ENCODE measurements around the gene FAM222B. TPM values are rescaled to one million over a fixed set of nuclear protein-coding genes. Genes with fewer than 3 reads are reported as not detected.

FAM222B gene
- total and polyA plus RNA-seq, 9 of the 15 experiments (the other 6 are each of a cell fraction or from before 2014, with no cell fraction given): 4.0 to 34.6 (median 7.5) TPM

DNA sequence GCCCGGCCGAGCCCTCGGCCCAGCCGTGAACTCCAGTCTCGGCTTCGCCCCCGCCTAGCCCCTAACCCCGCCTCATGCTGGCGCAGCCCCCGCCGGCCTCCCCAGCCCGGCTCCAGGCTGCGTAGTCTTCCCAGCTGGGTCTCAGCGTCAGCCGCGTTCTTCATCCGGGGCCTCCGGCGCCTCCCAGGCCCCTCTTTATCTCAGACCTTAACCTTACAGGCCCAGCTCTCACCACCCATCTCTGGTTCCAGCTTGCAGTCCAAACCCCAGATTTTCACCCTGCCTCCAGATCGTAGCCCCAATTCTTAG lies 130.9 kb downstream of the FAM222B start, which contains the start of gene PROCA1 (continued):
- TF ChIP-seq TBL1XR1 (IDR thresholded peaks at IDR 0.05; ENCODE audit: low read length in 2 of 2): no peak
- no peak for TF ChIP-seq NR2C1 (IDR thresholded peaks at IDR 0.05)
- 0 out of 2 replicates have a peak, but pooled peaks have one; percentile 8 for TF ChIP-seq NR2C1 (tag; IDR thresholded peaks at IDR 0.05)
- TF ChIP-seq SMC3 (conservative IDR thresholded peaks at IDR 0.05; ENCODE audit: insufficient read depth, low read depth, low read length): no peak
- TF ChIP-seq BCOR (IDR thresholded peaks at IDR 0.05): peak; percentile 22; the same call in 1 of the 2 replicates
- no peak for TF ChIP-seq NR2F6 (CRISPR knock-in tag; IDR thresholded peaks at IDR 0.05)
- no peak for TF ChIP-seq GTF2A2 (tag; IDR thresholded peaks at IDR 0.05)
- peak; percentile 4; the same call in 1 of the 2 replicates for TF ChIP-seq CREM (IDR thresholded peaks at IDR 0.05; ENCODE audit: low read depth)
- TF ChIP-seq TAL1 (IDR thresholded peaks at IDR 0.05): peak; percentile 42; the same call in 1 of the 2 replicates
- no peak for TF ChIP-seq ASH1L (IDR thresholded peaks at IDR 0.05; ENCODE audit: borderline replicate concordance, low read depth, partially characterized antibody)
- TF ChIP-seq ZNF316 (IDR thresholded peaks at IDR 0.05): no peak
- no peak for TF ChIP-seq MTA3 (IDR thresholded peaks at IDR 0.05; ENCODE audit: borderline replicate concordance)
- no peak for TF ChIP-seq CC2D1A (IDR thresholded peaks at IDR 0.05)
- TF ChIP-seq, protein P1, sequence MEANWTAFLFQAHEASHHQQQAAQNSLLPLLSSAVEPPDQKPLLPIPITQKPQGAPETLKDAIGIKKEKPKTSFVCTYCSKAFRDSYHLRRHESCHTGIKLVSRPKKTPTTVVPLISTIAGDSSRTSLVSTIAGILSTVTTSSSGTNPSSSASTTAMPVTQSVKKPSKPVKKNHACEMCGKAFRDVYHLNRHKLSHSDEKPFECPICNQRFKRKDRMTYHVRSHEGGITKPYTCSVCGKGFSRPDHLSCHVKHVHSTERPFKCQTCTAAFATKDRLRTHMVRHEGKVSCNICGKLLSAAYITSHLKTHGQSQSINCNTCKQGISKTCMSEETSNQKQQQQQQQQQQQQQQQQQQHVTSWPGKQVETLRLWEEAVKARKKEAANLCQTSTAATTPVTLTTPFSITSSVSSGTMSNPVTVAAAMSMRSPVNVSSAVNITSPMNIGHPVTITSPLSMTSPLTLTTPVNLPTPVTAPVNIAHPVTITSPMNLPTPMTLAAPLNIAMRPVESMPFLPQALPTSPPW (CRISPR knock-in tag; IDR thresholded peaks at IDR 0.05): no peak; the same call in 1 of the 2 replicates
- TF ChIP-seq, protein P2, sequence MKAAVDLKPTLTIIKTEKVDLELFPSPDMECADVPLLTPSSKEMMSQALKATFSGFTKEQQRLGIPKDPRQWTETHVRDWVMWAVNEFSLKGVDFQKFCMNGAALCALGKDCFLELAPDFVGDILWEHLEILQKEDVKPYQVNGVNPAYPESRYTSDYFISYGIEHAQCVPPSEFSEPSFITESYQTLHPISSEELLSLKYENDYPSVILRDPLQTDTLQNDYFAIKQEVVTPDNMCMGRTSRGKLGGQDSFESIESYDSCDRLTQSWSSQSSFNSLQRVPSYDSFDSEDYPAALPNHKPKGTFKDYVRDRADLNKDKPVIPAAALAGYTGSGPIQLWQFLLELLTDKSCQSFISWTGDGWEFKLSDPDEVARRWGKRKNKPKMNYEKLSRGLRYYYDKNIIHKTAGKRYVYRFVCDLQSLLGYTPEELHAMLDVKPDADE (conservative IDR thresholded peaks at IDR 0.05; ENCODE audit: control insufficient read depth, low read depth, low read length): peak; percentile 2; the same call in 1 of the 2 replicates
- TF ChIP-seq HNRNPLL (IDR thresholded peaks at IDR 0.05; ENCODE audit: low read depth, low read length, poor library complexity, severe bottlenecking): peak; percentile 67
- 0 out of 2 replicates have a peak, but pooled peaks have one; percentile 29 for TF ChIP-seq ZSCAN29 (IDR thresholded peaks at IDR 0.05)
- TF ChIP-seq EP400 (IDR thresholded peaks at IDR 0.05): no peak
- TF ChIP-seq TEAD1 (CRISPR knock-in tag; IDR thresholded peaks at IDR 0.05): 0 out of 4 replicates have a peak, but pooled peaks of 1 of the 2 experiments have one; percentile 10
- TF ChIP-seq, protein P3, sequence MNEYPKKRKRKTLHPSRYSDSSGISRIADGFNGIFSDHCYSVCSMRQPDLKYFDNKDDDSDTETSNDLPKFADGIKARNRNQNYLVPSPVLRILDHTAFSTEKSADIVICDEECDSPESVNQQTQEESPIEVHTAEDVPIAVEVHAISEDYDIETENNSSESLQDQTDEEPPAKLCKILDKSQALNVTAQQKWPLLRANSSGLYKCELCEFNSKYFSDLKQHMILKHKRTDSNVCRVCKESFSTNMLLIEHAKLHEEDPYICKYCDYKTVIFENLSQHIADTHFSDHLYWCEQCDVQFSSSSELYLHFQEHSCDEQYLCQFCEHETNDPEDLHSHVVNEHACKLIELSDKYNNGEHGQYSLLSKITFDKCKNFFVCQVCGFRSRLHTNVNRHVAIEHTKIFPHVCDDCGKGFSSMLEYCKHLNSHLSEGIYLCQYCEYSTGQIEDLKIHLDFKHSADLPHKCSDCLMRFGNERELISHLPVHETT (CRISPR knock-in tag; conservative IDR thresholded peaks at IDR 0.05 in 1 of 2, IDR thresholded peaks at IDR 0.05 in 1 of 2): peak in 1 of 2 experiments; percentile 82; a peak in 2 of 4 replicates
- TF ChIP-seq ZFP1 (CRISPR knock-in tag; IDR thresholded peaks at IDR 0.05): no peak
- TF ChIP-seq PHF20 (IDR thresholded peaks at IDR 0.05; ENCODE audit: partially characterized antibody): no peak
- TF ChIP-seq NFXL1 (CRISPR knock-in tag; IDR thresholded peaks at IDR 0.05): no peak
- 0 out of 2 replicates have a peak, but pooled peaks have one; percentile 4 for TF ChIP-seq CEBPG (CRISPR knock-in tag; IDR thresholded peaks at IDR 0.05)
- TF ChIP-seq CEBPG (tag; conservative IDR thresholded peaks at IDR 0.05 in 1 of 2, IDR thresholded peaks at IDR 0.05 in 1 of 2): no peak
- peak; percentile 6; the same call in 1 of the 2 replicates for TF ChIP-seq ZNF133 (CRISPR knock-in tag; IDR thresholded peaks at IDR 0.05)
- TF ChIP-seq HIVEP1 (CRISPR knock-in tag; IDR thresholded peaks at IDR 0.05): no peak
- no peak for TF ChIP-seq NR2C2 (CRISPR knock-in tag; IDR thresholded peaks at IDR 0.05)
- TF ChIP-seq NR2C2 (tag; IDR thresholded peaks at IDR 0.05): peak; percentile 55; the same call in 1 of the 2 replicates

Data from K562 (cell line).